HG03097 (cell line): ENCODE measurements around the gene RIPK3.
A peak's percentile ranks its signal among the peaks of the same experiment; 100 is the strongest.

Experiments used
- ATAC-seq: cut with Tn5 transposase; IDR thresholded peaks from one replicate; pipeline ENCODE4 v1.9.1; 2021; ENCODE audit not compliant: unreplicated experiment, low FRiP score

The RIPK3 gene

DNA sequence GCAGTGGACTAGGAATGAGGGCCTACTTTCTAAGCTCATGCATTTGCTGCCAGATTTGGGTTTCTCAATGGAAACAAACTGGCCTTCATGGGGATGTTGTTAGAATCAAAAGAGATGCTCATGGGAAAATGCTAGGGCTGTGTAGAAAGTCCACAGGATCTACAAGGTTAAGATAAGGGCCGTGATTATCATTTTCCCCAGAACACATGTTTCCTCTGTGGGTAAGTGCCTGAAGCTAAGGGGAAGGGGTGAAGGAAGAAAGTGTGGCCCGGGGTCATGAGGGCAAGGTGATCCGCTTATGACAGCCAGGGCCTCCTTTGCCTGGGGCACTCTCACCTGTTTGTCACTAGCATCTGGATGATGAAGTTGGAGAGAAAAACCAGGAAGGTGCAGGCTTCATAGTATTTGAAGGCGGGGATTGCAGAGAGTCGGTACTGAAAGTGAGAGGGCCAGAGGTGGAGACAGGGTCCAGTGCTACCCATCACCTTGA, 14.7 kb downstream of the RIPK3 start:
- ATAC-seq = no peak

DNA sequence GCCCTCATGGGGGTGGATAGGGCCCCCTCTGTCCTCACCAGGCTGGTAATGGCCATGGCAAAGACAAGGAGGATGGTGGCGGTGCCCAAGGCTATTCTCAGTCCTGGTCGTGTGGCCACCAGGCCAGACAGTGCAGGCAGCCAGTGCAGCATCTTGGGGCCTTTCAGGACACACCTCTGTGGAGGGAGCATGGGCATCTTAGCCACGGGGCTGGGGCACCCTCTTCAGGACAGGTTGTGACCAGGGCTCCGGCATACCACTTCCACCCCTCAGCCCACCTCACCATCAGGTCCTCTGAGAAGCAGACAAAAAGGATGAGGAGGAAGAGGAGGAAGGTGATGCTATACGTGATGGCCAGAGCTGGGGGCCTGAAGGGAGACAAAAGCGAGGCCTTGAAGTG, 15.8 kb downstream of the RIPK3 start:
- ATAC-seq = no peak

DNA sequence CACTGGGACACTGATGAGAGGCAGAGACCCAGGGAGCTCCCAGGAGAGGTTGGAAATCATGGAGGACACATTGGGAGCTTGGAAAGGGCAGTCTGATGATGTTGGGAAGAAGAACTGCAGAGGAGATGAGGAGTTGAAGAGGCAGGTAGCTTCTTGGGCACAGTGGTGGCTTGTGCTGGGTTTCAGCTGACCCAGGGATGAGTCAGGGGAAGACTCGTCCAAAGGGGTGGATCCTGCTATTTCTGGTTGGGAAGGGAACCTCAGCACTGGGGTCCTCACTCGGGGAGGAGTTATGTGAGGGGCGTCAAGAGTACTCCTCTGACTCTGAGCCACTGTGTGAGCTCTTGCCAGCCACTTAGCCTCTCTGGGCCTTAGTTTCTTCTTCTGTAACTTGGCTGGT, 16.4 kb downstream of the RIPK3 start:
- ATAC-seq = no peak

DNA sequence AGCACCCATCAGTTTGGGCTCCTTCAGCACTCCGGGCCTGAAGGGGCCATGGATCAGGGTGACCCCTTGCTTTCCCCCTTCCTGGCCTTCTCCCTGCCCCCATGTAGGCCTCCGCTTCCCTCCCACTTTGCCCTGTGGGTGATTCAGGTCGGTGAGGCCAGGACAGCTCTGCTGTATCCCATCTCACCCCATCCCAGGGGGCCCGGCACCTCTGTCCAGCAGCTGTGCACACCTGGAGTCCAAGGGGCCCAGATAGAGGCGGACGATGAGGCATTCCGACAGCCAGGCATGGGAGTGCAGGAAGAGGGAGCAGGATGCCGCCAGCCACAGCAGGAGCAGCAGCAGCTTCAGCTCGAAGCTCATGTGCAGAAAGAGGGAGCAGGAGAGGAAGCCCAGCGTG, 17.1 kb downstream of the RIPK3 start:
- no peak for ATAC-seq

DNA sequence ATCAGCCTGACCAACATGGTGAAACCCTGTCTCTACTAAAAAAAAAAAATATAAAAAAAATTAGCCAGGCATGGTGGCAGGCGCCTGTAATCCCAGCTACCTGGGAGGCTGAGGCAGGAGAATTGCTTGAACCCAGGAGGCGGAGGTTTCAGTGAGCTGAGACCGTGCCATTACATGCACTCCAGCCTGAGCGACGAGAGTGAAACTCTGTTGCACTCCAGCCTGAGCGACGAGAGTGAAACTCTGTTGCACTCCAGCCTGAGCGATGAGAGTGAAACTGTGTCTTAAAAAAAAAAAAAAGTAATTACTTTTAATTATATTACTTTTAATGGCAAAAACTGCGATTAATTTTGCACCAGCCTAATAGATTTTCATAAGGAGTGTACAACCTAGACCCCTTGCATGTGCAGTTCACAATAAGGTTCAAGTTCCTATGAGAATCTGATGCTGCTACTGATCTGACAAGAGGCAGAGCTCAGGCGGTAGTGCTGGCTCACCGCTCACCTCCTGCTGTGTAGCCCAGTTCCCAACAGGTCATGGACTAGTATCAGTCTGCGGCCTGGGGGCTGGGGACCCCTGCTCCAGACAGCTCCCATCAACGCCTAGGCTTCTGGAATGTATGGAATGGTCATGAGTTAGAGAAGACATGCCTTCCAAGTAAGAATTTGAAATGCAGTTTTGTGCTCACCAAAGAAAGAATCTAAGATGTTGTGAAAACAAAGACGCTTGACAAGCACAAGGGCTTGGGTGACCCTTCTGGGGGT, 18.4 kb downstream of the RIPK3 start:
- ATAC-seq = no peak

DNA sequence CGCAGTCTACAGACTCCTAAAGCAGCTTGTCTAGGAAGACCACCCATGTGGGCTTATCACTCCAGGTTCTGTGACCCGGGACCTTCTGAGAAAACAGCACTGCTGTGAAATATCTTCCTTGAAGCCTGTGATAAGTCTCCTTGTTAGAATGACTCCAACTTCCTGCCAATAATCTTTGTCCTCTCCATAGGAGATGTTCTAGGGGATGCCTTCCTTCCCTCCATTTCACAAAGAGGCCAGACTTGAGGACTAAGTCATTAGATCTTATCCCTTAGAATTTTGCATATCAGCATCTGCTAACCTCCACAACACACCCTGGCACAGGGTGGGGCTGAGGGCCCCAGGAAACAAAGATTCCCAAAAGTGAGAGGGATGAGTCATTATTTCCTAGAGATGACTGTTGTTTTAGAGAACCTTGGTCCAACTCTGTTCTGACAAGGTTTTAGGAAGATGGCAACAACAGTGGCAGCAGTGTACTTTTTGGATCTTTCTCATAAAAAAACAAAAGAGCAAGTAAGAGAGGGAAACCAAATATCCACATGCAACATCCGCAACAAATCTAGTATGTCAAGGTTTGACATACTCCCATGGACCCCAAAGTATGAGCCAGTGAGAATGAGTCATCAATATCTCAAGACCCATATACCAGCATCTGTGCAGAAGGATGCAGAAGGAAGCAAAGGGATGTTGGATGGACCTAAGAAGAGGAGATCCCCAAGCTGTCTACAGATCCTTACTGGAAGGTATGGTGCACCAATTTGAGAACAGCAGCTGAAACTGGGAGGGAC, 22.5 kb downstream of the RIPK3 start:
- no peak for ATAC-seq

DNA sequence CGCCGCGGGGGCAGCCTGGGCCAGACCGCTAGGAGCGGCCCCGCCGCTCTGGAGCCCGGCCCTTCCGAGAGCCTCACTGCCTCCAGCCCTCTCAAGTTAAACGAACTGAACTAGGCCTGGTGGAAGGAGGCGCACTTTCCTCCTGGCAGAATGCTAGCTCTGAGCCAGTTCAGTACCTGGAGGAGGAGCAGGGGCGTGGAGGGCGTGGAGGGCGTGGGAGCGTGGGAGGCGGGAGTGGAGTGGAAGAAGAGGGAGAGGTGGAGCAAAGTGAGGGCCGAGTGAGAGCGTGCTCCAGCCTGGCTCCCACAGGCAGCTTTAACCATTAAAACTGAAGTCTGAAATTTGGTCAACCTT, 23.2 kb downstream of the RIPK3 start:
- no peak for ATAC-seq

DNA sequence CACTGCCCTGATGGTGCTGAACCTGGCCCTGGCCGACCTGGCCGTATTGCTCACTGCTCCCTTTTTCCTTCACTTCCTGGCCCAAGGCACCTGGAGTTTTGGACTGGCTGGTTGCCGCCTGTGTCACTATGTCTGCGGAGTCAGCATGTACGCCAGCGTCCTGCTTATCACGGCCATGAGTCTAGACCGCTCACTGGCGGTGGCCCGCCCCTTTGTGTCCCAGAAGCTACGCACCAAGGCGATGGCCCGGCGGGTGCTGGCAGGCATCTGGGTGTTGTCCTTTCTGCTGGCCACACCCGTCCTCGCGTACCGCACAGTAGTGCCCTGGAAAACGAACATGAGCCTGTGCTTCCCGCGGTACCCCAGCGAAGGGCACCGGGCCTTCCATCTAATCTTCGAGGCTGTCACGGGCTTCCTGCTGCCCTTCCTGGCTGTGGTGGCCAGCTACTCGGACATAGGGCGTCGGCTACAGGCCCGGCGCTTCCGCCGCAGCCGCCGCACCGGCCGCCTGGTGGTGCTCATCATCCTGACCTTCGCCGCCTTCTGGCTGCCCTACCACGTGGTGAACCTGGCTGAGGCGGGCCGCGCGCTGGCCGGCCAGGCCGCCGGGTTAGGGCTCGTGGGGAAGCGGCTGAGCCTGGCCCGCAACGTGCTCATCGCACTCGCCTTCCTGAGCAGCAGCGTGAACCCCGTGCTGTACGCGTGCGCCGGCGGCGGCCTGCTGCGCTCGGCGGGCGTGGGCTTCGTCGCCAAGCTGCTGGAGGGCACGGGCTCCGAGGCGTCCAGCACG, 23.8 kb downstream of the RIPK3 start:
- no peak for ATAC-seq

DNA sequence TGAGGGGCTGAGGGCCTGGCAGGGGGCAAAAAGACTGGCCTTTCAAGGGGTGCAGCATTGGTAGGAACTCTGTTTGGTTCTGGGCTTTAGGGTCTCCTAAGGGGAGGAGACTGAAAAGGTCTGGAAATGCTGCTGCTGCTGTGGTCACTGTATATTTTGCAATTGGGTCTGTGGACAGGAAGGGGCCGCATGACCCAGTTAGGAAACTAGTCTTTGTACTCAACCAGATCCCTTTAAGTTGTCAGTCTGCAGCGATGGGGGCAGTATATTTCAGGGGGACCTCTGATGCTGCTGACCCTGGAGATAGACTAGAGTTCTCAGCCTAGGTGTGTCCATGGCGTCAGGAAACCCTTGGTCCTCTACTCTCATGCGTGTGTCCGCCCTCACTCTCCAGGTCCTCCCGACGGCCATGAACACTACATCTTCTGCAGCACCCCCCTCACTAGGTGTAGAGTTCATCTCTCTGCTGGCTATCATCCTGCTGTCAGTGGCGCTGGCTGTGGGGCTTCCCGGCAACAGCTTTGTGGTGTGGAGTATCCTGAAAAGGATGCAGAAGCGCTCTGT, 24.5 kb downstream of the RIPK3 start:
- no peak for ATAC-seq

DNA sequence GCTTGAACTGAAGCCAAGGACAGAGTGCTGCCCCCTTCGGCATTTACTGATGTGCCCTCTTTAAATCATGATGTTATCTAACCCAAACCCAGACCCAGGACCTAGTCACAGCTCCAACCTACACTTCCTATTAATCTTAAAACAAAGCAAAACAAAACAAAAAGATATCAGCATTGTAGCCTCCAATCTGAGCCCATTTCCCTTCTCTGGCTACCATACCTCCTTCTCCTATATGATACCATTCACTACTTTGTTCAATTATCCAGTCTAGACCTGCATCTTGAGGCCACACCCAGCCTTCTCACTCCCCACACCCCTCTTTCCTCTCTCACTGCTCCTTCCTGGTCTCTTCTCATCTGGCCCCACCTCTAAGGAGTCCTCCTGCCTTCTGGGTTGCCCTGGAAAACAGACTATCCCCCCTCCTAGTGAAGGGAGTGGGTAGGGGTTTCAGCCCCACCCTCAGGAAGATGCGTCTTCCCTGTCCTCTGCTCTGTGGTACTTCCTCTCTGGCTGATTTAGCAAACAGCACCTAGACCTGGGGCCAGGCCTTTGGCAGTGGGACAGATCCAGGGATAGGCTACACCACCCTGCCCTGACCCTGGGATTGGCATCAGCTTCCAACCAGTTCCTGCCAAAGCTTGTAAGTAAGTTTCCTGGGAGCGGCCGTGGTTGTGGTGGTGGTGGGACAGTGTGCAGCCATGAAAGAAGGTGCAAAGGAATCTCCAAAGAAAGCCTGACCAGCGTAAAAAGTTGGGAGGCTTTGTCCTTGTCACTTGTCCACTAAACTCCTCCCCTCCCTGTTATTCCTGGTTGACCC, 25.2 kb downstream of the RIPK3 start:
- no peak for ATAC-seq

DNA sequence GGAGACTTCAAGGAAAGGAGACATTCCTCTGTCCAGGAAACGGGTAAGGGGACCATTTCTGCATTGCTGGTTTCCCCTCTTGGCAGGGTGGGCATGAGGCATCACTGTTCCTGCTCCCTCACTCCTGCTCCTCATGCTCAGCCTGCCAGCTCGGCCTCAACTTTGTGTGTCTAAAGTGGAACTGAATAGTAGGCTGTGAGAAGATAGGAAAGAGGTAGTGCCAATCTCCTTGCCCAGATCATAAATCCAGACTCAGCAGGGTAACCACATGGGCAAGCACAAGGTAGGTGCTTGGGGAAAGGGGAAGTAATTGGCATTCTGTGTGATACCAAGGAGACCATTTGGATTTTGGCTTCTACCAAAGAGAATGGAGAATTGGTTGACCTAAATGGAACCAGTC, 25.9 kb downstream of the RIPK3 start:
- ATAC-seq = no peak

DNA sequence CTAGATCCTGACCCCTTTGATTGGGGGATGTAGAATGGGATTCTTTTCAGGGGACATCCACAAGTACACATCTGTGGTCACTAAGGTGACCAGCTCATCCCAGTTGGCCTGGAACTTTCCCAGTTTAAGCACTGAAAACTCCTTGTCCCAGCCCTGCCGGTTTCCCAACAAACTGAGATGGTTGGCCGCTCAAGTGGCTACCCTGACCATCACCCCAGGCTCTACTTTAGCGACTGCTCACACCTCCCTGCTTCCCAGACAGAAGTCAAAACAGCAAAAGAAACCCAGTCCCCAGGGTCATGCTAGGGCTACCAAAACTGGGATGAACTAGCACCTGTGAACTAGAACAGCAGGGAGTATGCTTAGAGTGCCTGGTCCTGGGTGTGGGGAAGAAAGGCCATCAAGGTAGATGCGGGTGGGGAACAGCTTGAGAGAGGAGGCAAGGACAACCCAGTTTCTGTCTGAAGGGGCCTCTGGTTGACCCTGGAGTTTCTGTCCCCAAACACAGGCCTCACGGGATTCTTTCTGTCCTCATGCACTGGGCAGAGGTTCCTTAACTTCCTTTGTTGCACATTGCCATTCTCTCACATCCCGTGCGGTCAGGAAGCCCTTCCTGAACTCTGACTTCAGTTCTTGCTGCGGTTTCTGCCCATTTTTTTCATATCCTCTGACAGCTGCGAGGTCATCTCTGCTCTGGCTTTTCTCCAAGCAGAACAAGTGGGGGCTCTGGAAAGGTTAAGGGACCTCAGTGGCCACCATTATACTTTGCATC, 26.9 kb downstream of the RIPK3 start:
- ATAC-seq = no peak

DNA sequence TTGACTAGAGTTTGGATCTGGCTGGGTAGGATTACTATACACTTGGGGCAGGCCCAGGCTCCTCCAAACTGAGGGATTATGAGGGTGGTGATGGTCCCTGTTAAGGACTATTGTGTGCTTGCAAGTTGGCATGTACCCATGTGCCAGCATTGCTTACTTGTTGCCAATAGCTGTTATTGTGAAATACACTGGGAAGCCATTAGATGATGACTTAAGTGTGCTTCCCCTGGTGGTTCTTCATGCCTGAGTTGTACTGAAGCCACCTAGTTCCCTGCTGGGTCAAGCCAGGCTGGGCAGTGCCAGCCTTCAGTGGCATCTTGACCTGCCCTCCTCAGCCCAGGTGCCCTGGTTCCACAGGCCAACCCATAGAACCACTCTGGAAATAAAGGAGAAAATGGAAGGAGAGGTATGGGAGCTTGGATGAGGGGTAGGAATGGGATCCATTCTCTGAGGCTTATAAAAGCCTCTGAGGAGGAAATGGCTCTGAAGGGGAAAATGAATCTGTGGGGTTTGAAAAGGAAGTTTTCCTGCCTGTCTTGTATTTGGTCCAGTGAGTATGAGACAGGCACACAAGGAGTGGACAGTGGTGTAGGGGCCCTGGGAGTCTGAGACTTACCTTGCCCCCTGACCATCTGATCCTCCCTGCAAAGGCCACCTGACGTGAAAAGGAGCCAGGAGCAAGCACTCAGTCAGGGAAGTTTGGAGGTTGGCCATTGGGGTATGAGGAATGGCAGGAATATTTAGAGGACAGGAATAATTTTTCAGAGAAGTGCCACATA, 27.8 kb downstream of the RIPK3 start:
- no peak for ATAC-seq

DNA sequence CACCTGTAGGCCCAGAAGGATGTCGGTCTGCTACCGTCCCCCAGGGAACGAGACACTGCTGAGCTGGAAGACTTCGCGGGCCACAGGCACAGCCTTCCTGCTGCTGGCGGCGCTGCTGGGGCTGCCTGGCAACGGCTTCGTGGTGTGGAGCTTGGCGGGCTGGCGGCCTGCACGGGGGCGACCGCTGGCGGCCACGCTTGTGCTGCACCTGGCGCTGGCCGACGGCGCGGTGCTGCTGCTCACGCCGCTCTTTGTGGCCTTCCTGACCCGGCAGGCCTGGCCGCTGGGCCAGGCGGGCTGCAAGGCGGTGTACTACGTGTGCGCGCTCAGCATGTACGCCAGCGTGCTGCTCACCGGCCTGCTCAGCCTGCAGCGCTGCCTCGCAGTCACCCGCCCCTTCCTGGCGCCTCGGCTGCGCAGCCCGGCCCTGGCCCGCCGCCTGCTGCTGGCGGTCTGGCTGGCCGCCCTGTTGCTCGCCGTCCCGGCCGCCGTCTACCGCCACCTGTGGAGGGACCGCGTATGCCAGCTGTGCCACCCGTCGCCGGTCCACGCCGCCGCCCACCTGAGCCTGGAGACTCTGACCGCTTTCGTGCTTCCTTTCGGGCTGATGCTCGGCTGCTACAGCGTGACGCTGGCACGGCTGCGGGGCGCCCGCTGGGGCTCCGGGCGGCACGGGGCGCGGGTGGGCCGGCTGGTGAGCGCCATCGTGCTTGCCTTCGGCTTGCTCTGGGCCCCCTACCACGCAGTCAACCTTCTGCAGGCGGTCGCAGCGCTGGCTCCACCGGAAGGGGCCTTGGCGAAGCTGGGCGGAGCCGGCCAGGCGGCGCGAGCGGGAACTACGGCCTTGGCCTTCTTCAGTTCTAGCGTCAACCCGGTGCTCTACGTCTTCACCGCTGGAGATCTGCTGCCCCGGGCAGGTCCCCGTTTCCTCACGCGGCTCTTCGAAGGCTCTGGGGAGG, 28.9 kb downstream of the RIPK3 start, which contains the start of gene LTB4R:
LTB4R (plus strand) TSS at position 857 of the 959 bp plus-strand sequence. CDS start 4,150 bp downstream, outside the sequence.
- peak; percentile 51 for ATAC-seq

DNA sequence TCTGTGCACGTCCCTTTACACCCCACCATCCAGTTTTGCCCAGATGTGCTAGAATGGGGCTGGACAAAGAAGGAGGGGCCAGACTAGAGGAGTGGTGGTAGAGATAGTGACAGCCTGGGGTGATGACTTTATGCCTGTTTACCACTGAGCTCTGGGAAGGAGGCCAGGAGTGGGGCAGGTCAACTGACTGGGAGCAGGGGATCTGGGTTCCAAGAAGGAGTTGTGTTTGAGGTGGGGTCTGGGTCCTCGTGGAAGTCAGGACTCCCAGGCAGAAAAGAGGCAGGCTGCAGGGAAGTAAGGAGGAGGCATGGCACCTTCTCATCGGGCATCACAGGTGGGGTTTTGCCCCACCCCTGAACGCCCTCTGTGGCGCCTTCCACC, 29.5 kb downstream of the RIPK3 start:
- ATAC-seq = no peak

DNA sequence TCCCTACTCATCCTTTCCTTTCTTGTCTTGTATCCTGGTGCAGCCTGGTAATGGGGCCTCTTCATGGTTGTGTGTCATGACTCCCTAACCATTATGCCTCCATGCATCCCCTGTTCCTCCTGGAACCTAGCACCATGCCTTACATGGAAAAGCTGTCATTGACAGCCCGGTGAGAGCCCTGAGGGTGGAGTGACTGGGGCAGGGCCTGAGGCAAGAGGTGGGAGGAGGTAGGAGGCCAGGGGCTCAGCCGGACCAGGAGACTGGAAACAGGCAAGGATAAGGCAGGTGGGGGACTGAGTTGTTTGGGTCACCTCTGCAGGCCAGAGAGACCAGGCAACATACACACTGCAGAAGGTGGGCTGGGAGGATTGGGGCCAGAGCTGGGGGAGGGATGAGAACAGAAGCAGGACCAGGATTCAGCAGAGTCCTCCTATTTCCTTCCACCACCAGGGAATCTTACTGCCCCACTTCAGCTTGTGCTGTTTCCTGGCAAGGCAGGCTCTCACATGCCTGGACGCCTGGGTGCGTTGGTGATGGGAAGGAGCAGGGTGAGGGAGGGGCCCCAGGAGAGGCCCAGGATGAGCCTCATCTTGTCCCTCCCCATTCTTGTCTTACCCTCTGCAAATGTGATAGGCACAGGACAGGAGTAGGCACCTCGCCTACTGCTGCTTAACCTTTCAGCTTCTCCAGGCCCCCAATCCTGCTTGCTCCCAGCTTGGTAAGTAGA, 30.1 kb downstream of the RIPK3 start, which contains the start of gene LTB4R2:
LTB4R2 (plus strand) TSS at position 603 of the 727 bp plus-strand sequence. CDS start 525 bp downstream, outside the sequence.
- ATAC-seq = no peak
